Measurements from ENCODE around the gene COA1.
"Not testable (repeated sequence)": the region's sequence is repeated elsewhere in the genome, so short reads cannot be mapped to it uniquely, and the experiment has no call there.

COA1 gene

DNA sequence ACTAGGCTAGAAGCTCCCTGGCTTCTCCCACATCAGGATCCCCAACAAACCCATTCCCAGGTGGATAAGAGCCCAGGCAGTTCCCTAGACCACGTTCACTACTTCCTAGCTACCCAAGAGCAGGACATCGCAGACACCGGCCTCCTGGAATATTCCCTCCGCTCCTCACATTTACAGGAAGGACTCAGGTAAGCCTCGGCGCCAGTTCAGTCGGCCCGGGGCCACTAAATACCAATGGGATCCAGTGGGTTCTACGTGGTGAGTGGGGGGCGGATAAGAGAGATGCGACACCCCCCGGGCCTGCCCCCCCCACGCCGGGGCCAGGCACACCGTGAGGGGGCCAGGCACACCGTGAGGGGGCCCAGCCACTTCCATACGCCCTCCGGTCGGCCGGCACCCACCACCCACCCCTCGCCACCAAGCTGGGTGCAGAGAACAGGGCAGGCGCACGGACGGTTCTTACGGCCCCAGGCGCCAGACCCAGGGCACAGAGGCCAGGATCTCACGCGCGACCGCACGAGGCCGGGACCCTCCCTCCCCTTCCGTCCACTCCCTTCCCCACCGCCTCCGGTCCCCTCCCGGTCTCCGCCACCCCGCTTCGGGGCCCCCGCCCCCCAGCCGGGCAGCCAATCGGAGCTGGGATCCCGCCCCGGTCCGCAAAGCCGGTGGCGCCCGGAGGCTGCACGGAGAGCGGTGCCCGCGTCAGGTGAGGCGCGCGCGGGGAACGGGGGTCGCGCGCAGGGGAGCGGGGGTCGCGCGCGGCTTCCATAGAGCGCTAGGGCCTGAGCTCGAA lies 28.9 kb upstream of the COA1 start, which contains the start of gene BLVRA:
Gene BLVRA (plus strand): TSS at position 652 of the 793 bp plus-strand sequence. CDS start 12,479 bp downstream, outside the sequence.
- peak; percentile 40 for DNase-seq

DNA sequence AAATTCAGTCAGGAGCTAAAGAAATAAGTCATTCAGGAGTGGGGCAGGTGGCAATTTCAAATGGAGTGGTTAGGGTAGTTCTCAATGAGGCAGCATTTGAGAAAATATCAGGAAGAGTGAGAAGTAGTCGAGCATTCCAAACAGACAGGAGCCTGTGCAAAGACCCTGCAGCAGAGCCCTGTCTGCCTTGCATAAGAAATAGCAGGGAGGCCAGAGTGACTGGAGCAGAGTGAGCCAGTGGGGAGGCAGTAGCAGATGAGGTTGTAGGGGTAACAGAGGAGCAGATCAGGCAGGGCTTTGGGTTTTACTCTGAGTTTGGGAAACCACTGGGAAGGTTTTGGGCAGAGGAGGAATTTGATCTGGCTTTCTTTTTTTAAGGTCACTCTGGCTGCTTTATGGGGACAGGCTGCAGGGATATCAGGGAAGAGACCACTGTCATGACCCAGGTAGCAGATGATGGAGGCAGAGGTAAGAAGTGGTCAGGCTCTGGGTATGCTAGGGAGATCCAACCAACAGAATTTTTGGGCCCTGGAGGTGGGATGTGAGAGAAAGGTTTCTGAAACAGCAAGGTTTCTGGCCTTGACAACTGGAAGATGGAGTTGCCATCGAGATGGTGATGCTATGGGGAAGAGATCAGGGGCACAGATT lies 27.9 kb upstream of the COA1 start:
- no peak for DNase-seq

DNA sequence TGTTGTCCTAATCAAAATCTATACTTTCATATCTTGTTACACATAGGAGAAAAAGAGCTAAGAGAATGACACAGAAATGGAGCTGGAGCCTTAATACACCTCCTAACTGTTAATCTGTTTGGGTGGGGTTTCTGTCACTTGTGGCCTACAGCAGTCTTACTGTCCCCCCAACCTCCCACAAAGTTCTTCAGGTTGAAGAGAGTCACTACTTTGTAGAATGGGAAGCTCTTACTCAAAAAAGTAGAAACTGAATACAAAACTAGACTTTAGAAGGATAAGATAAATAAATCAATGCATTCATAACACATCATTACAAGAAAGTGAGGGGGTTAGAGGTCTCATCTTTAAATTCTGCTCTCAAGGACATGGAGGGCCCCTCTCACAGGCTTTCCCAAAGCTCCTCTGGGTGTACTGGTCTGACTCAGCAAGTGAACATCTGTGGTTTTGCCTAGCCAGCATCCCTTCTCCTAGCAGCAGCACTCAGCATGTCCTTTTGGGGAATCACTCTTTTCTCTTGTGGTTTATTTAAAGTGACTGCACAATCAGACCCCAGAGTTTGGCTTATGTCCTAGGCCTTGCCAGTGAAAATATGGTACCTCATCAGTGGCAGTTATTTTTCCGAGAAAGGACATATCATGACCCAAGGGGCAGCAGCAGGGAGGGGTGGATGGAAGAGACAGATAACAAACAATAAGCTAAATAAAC lies 27.2 kb upstream of the COA1 start:
- DNase-seq = no peak

GRCh38 chr7:43754596-43754995 lies 25.3 kb upstream of the COA1 start:
- no peak for DNase-seq

- DNase-seq = no peak
Measured at GRCh38 chr7:43753843-43754242, 24.5 kb upstream of the COA1 start.

DNA sequence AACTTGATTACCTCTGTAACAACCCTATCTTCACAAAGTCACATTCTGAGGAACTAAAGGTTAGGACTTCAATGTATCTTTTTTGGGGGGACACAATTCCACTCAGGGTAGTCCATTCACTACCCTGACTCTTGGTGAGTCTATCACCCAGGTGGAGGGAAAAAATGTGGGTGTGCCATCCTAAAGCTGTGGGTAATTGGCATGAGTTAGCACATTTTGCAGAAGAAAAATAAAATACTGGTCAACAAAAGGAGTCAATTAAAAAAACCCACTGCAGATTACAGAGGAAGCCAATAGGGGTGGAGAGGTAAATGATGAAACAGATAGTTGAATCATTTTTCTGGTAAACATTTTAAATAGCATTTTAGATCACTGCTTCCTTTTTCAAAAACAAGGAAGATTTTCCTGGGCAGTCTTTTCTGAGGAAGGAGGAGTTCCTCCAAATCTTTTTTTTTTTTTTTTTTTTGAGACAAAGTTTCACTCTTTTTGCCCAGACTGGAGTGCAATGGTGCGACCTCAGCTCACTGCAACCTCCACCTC lies 24.0 kb upstream of the COA1 start:
- no peak for DNase-seq

DNA sequence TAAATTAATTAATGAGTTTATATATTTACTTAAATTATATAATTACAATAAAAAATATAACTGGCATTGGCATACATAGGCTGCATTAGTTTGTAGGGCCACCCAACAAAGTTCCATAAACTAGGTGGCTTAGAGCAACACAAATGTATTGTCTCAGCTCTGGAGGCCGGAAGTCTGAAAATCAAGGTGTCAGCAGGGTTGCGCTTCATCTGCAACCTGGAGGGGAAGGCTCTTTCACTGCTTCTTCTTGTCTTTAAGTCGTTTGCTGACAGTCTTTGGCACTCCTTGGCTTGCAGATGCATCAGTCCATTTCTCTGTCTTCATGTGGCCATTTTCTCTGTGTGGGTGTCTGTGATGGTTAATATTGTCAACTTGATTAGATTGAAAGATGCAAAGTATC lies 23.1 kb upstream of the COA1 start:
- DNase-seq = no peak

- no peak for DNase-seq
Measured at GRCh38 chr7:43750016-43750887, 20.9 kb upstream of the COA1 start.

DNA sequence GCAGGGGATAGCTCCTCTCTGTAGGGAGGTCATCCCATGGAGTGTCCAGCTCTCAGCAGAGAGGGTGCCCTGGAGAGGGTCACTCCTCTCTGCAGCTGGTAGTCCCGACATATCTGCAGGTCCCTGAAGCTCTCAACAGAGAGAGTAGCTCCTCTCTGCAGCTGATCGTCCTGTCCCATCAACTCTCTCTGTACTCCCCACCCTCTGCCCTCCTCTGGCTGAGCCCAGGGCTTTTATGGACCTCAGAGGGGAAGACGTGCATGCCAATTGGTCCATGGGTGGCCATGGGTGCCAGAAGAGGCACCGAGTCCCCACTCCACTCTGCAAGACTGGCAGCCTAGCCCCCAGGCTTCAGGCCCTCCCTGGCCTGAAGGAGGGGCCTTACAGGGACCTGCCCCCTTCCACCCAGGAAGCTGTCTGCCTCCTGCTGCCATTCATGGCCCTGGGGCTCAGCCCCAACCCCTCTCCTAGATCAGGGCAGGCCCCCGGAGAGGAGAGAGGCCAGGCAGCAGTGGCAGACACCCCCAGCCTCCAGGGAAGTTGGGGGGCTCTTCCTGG lies 20.1 kb upstream of the COA1 start:
- DNase-seq = no peak

GRCh38 chr7:43747328-43748105 lies 18.2 kb upstream of the COA1 start:
- no peak for DNase-seq

- no peak for DNase-seq
Measured at GRCh38 chr7:43742692-43743091, 13.4 kb upstream of the COA1 start.

DNA sequence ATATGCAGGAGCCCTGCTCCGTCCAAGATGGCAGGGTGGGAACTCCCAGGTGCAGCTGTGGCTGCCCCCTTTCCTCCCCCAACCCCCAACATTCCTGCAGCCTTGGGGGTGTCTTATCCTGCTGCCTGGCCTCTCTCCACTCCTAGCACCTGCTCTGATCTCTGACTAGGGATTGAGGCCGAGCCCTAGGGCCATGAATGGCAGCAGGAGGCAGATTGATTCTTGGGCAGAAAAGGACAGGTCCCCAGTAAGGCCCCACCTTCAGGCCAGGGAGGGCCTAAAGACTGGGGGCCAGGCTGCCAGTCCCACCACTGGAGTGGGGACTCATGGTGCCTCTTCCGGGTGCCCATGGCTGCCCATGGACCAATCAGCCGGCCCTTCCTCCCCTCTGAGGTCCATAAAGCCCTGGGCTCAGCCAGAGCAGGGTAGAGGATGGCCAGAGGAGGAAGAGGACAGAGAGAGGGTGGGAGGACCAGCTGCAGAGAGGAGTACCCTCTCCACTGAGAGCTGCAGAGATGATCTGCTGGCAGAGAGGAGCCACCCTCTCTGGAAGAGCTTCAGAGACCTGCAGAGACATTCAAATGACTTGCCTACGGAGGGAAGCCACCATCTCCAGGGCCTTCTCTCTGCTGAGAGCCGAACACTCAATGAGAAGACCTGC lies 8.3 kb upstream of the COA1 start:
- DNase-seq = no peak

DNA sequence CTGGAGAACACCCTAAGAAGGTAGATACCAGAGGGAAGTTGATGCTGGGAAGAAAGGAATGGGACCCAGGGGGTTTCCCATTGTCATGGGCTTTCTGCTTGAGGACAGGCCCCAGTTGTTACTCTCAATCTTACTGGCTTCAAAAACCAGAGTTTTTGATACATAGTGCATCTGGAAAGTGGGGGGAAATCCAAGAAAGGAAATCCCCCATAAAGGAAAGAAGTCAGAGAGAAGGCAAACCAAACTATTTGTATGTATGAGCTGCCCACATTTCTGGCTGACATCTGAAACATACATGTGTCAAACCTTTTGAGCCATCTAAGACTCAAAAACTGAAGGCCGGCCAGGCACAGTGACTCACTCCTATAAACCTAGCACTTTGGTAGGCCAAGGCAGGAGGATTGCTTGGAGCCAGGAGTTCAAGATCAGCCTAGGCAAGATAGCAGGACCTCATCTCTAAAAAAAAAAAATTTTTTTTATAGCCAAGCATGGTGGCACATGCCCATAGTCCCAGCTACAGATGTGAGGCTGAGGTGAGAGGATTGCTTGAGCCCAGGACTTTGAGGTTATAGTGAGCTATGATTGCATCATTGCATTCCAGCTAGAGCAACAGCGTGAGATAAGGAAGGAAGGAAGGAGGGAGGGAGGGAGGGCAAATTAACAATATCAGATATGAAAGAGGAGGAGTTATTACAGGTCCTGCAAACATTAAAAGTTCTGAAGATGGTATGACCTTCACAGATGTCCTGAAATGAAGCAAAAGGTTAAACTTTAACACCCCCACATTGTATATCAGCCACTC lies 6.7 kb upstream of the COA1 start:
- DNase-seq = no peak

GRCh38 chr7:43735403-43735801 lies 6.1 kb upstream of the COA1 start:
- DNase-seq = no peak

GRCh38 chr7:43734575-43735332 lies 5.4 kb upstream of the COA1 start:
- DNase-seq = not testable (repeated sequence)

- DNase-seq = not testable (repeated sequence)
Measured at GRCh38 chr7:43731494-43731893, 2.2 kb upstream of the COA1 start.

- DNase-seq = no peak
Measured at GRCh38 chr7:43729924-43730248, 563 bp upstream of the COA1 start.

- no peak for DNase-seq
Measured at GRCh38 chr7:43727494-43727893, 1.8 kb downstream of the COA1 start.

GRCh38 chr7:43727003-43727402 lies 2.3 kb downstream of the COA1 start:
- no peak for DNase-seq
